ENCODE results near the gene IFI27L1.

GRCh38 chr14:94037954-94038353, 43.2 kb upstream of the IFI27L1 start:
- no peak for TF ChIP-seq CTCF (IDR thresholded peaks at IDR 0.05)
- no peak for TF ChIP-seq SIN3A (IDR thresholded peaks at IDR 0.05; ENCODE audit: borderline replicate concordance, insufficient read depth, low read depth, low read length)
- no peak for TF ChIP-seq POLR2AphosphoS5 (IDR thresholded peaks at IDR 0.05; ENCODE audit: low read depth, low read length)

Measured in Panc1 (cell line).